ENCODE results near the gene NFATC2.

The NFATC2 gene

DNA sequence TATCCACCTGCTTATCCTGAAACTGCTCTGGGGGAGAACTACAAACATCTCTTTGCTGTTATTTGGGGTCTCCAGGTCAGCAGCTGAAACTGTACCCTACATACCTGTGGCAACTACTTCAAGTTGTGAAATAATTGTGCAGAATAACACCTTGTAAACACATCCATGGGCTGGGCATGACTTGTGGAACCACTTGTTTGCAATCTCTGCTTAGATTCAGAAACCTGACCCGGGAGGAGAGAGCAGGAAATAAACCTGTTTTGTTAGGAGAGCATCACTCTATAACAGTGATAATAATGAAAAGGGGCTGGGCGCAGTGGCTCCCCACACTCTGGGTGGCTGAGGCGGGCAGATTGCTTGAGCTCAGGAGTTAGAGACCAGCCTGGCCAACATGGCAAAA lies 183.1 kb downstream of the NFATC2 start:
- TF ChIP-seq TOX (CRISPR knock-in tag; IDR thresholded peaks at IDR 0.05; ENCODE audit: borderline replicate concordance) = no peak
- no peak for TF ChIP-seq ZNF565 (CRISPR knock-in tag; conservative IDR thresholded peaks at IDR 0.05; ENCODE audit: low read depth)
- TF ChIP-seq, protein P1, sequence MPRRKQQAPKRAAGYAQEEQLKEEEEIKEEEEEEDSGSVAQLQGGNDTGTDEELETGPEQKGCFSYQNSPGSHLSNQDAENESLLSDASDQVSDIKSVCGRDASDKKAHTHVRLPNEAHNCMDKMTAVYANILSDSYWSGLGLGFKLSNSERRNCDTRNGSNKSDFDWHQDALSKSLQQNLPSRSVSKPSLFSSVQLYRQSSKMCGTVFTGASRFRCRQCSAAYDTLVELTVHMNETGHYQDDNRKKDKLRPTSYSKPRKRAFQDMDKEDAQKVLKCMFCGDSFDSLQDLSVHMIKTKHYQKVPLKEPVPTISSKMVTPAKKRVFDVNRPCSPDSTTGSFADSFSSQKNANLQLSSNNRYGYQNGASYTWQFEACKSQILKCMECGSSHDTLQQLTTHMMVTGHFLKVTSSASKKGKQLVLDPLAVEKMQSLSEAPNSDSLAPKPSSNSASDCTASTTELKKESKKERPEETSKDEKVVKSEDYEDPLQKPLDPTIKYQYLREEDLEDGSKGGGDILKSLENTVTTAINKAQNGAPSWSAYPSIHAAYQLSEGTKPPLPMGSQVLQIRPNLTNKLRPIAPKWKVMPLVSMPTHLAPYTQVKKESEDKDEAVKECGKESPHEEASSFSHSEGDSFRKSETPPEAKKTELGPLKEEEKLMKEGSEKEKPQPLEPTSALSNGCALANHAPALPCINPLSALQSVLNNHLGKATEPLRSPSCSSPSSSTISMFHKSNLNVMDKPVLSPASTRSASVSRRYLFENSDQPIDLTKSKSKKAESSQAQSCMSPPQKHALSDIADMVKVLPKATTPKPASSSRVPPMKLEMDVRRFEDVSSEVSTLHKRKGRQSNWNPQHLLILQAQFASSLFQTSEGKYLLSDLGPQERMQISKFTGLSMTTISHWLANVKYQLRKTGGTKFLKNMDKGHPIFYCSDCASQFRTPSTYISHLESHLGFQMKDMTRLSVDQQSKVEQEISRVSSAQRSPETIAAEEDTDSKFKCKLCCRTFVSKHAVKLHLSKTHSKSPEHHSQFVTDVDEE (CRISPR knock-in tag; IDR thresholded peaks at IDR 0.05) = no peak
- no peak for ATAC-seq

DNA sequence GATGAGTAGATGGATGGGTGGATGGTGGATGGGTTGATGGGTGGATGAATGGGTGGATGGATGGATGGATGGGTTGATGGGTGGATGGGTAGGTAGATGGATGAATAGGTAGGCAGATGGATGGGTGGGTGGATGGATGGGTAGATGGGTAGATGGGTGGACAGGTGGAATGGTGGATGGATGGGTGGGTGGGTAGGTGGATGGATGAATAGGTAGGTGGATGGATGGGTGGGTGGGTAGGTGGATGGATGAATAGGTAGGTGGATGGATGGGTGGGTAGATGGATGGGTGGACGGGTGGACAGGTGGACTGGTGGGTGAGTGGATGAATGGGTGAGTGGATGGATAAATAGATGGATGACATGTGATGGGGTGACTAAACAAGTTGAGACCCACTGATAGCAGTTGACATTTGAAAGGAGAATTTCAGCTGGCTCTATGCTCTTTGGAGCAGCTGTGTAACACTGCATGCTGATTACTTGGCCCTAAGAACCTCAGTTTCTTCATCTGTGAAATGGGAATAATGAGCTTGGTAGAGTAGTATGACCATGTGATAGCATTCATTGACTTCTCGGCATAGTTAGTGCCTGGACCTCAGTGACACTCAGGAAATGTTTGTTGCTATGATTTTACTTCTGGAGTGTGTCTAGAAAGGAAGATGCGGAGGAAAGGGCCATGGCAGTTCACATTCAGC lies 184.3 kb downstream of the NFATC2 start:
- no peak for ATAC-seq
- TF ChIP-seq, protein P1 (CRISPR knock-in tag; IDR thresholded peaks at IDR 0.05) = no peak
- TF ChIP-seq RARB (CRISPR knock-in tag; IDR thresholded peaks at IDR 0.05) (no peak), SNAI2 (CRISPR knock-in tag; IDR thresholded peaks at IDR 0.05) (no peak), ZC3H10 (CRISPR knock-in tag; IDR thresholded peaks at IDR 0.05) (no peak), GLIS3 (CRISPR knock-in tag; IDR thresholded peaks at IDR 0.05) (no peak), ZNF70 (CRISPR knock-in tag; IDR thresholded peaks at IDR 0.05) (no peak), OSR1 (CRISPR knock-in tag; IDR thresholded peaks at IDR 0.05) (no peak), ARNTL (CRISPR knock-in tag; IDR thresholded peaks at IDR 0.05; ENCODE audit: borderline replicate concordance, low read depth) (no peak), PPARA (CRISPR knock-in tag; IDR thresholded peaks at IDR 0.05; ENCODE audit: borderline replicate concordance) (no peak), ZFP3 (CRISPR knock-in tag; IDR thresholded peaks at IDR 0.05) (no peak), ESRRG (CRISPR knock-in tag; IDR thresholded peaks at IDR 0.05) (no peak), TOX (CRISPR knock-in tag; IDR thresholded peaks at IDR 0.05; ENCODE audit: borderline replicate concordance) (no peak), ZNF565 (CRISPR knock-in tag; conservative IDR thresholded peaks at IDR 0.05; ENCODE audit: low read depth) (no peak), BACH2 (CRISPR knock-in tag; IDR thresholded peaks at IDR 0.05; ENCODE audit: borderline replicate concordance) (no peak)
- TF ChIP-seq, protein P2, sequence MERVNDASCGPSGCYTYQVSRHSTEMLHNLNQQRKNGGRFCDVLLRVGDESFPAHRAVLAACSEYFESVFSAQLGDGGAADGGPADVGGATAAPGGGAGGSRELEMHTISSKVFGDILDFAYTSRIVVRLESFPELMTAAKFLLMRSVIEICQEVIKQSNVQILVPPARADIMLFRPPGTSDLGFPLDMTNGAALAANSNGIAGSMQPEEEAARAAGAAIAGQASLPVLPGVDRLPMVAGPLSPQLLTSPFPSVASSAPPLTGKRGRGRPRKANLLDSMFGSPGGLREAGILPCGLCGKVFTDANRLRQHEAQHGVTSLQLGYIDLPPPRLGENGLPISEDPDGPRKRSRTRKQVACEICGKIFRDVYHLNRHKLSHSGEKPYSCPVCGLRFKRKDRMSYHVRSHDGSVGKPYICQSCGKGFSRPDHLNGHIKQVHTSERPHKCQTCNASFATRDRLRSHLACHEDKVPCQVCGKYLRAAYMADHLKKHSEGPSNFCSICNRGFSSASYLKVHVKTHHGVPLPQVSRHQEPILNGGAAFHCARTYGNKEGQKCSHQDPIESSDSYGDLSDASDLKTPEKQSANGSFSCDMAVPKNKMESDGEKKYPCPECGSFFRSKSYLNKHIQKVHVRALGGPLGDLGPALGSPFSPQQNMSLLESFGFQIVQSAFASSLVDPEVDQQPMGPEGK (CRISPR knock-in tag; IDR thresholded peaks at IDR 0.05; ENCODE audit: borderline replicate concordance) = no peak
- TF ChIP-seq, protein P3, sequence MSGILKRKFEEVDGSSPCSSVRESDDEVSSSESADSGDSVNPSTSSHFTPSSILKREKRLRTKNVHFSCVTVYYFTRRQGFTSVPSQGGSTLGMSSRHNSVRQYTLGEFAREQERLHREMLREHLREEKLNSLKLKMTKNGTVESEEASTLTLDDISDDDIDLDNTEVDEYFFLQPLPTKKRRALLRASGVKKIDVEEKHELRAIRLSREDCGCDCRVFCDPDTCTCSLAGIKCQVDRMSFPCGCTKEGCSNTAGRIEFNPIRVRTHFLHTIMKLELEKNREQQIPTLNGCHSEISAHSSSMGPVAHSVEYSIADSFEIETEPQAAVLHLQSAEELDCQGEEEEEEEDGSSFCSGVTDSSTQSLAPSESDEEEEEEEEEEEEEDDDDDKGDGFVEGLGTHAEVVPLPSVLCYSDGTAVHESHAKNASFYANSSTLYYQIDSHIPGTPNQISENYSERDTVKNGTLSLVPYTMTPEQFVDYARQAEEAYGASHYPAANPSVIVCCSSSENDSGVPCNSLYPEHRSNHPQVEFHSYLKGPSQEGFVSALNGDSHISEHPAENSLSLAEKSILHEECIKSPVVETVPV (CRISPR knock-in tag; IDR thresholded peaks at IDR 0.05) = no peak

DNA sequence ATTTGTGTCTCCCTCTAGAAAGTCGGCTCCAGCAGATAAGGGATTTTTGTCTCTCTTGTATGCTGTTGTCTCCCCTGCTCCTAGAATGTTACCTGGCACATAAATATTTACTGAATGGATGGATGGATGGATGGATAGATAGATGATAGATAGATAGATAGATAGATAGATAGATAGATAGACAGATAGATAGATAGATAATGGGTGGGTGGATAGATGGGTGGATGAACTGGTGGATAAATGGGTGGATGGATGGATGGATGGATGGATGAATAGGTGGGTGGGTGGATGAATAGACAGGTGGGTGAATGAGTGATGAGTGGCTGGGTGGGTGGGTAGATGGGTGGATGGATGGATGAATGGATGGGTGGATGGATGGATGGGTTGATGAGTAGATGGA lies 185.0 kb downstream of the NFATC2 start:
- ATAC-seq = no peak
- TF ChIP-seq ISL1 (CRISPR knock-in tag; IDR thresholded peaks at IDR 0.05) = no peak
- no peak for TF ChIP-seq ESRRG (CRISPR knock-in tag; IDR thresholded peaks at IDR 0.05)
- TF ChIP-seq, protein P4, sequence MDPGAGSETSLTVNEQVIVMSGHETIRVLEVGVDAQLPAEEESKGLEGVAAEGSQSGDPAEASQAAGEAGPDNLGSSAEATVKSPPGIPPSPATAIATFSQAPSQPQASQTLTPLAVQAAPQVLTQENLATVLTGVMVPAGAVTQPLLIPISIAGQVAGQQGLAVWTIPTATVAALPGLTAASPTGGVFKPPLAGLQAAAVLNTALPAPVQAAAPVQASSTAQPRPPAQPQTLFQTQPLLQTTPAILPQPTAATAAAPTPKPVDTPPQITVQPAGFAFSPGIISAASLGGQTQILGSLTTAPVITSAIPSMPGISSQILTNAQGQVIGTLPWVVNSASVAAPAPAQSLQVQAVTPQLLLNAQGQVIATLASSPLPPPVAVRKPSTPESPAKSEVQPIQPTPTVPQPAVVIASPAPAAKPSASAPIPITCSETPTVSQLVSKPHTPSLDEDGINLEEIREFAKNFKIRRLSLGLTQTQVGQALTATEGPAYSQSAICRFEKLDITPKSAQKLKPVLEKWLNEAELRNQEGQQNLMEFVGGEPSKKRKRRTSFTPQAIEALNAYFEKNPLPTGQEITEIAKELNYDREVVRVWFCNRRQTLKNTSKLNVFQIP (CRISPR knock-in tag; IDR thresholded peaks at IDR 0.05; ENCODE audit: borderline replicate concordance, low read depth) = no peak
- no peak for TF ChIP-seq SNAI2 (CRISPR knock-in tag; IDR thresholded peaks at IDR 0.05)
- TF ChIP-seq ZFP3 (CRISPR knock-in tag; IDR thresholded peaks at IDR 0.05) = no peak
- no peak for TF ChIP-seq ARNTL (CRISPR knock-in tag; IDR thresholded peaks at IDR 0.05; ENCODE audit: borderline replicate concordance, low read depth)
- no peak for TF ChIP-seq GLIS3 (CRISPR knock-in tag; IDR thresholded peaks at IDR 0.05)
- no peak for TF ChIP-seq ZNF70 (CRISPR knock-in tag; IDR thresholded peaks at IDR 0.05)
- no peak for TF ChIP-seq ZNF565 (CRISPR knock-in tag; conservative IDR thresholded peaks at IDR 0.05; ENCODE audit: low read depth)
- TF ChIP-seq, protein P5, sequence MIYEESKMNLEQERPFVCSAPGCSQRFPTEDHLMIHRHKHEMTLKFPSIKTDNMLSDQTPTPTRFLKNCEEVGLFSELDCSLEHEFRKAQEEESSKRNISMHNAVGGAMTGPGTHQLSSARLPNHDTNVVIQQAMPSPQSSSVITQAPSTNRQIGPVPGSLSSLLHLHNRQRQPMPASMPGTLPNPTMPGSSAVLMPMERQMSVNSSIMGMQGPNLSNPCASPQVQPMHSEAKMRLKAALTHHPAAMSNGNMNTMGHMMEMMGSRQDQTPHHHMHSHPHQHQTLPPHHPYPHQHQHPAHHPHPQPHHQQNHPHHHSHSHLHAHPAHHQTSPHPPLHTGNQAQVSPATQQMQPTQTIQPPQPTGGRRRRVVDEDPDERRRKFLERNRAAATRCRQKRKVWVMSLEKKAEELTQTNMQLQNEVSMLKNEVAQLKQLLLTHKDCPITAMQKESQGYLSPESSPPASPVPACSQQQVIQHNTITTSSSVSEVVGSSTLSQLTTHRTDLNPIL (CRISPR knock-in tag; IDR thresholded peaks at IDR 0.05; ENCODE audit: low read depth) = no peak
- TF ChIP-seq, protein P1 (CRISPR knock-in tag; IDR thresholded peaks at IDR 0.05) = no peak
- TF ChIP-seq OSR1 (CRISPR knock-in tag; IDR thresholded peaks at IDR 0.05) = no peak
- TF ChIP-seq CSDC2 (CRISPR knock-in tag; IDR thresholded peaks at IDR 0.05) = no peak
